T-helper 9 cell (primary cell): Measurements from ENCODE around the gene DOCK11.

ENCODE experiments used
- DNase-seq: peaks from one replicate; pipeline ENCODE4 v3.0.0-alpha.2; 2020

Gene DOCK11

DNA sequence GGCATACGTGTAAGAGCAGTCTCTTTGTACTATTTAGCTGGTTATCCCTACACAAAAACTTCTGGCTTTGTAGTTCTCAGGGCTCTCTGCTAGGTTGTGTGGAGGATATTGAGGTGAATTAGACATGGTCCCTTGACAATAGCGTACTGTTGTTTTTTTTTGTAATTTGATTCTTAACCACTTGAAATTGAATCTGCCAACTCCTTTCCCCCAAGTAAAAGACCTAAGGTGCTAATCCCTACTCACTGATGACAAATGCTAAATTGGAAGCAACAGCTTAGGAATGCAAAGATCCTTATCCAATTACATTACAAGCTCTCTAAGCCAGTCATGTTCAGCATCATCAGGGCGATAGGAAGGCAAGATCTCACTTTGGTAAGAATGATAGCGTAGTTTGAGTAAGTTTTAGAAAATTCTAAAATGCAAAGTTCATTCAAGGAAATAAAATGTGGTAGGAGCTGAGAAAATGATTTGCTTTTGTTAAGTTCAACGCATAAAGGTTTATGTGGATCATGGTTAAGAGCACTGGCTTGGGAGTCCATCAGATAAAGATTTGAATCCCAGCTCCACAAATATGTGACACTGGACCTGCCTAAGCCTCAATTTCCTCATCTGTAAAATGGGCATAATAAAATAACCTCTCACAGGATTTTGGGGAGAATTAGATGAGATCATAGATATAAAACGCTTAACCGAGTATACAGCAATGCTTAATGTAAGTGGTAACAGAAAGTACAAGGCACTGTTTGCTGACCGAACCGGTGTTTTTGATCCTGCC lies 39.3 kb downstream of the DOCK11 start:
- no peak for DNase-seq

DNA sequence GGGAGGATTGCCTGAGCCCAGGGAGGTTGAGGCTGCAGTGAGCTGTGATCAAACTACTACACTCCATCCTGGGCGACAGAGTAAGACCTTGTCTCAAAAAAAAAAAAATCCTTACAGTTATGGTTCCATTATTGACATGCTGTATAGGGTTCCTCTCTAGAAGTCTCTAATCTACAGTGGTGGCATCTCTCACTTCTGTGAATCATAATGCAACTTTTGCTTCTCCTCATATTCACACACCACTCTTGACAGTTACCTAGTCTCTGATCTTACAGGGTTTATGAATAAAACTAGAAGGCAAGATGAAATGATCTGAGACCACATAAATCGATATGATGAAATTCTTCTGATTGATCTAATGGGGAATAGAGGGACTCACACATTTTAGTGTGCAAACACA lies 40.6 kb downstream of the DOCK11 start:
- DNase-seq: no peak

DNA sequence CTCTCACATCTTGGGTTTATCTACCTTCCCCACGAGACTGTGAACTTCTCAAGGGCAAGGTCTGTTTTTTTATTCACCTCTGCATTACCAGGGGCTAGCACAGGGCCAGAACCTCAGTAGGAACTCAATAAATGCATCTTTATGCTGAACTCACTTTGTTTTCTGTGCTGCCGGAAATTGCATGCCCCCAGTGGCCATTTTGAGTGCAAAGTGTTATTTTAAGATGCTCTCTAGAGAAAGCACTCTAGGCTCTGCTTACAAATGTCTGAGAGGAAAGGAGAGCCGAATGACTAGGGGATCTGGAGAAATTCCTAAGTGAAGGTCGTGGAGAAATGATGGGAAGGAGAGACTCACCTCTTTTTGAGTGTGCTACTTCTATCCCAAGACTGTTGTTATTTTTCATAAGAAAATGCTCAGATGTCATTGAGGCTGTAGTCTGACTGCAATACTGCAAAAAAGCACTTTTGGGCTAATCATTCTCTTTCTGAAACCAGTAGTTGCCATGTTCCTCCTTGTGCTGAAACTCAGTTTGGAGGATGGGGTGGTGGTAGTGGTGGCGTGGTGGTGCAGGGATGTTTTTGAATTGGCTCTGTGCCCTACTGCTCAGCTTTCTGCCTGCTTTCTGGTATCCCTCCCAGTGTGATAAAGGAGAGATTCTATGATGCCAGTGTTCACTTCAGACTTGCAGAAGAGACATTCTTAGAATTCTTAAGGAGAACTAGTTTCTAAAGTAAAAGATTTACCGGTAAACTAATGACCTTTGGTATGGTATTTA lies 41.3 kb downstream of the DOCK11 start:
- peak; percentile 16 for DNase-seq

DNA sequence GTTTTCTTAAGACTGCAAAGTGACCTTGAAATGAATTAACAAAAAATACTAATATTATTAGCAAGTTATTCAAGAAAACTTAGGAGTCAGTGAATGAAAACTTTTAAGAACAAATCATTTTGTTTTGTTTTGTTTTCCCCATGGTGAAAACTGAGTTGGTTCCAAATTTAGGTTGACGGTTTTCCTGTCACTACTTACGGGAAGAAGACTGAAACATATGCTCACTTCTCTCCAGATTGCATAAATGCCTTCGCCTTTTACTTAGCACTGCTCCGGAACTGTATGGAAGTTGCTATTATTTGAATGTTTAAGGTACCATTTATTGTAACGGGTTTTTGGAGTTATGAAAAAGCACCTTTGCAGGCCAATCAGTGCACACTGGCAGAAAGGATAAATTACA lies 42.8 kb downstream of the DOCK11 start:
- DNase-seq: no peak

DNA sequence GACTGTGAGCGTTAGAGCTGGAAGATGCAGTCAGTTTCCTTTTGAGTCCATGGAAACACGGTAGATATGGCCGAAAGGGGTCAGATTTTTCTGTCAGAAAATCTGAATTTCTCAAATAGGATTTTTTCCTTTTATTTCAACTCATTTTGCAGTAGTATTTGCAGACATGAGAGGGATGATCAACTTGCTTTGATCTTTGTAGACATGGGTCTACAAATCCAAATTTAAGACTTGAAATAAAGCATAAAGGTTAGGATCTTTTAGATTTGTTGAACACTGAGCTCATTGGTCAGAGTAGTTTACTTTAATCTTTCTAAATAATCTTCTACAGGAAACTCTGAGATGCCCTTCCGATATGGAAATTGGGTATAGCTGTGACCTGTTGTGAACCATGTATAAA lies 44.7 kb downstream of the DOCK11 start:
- no peak for DNase-seq

DNA sequence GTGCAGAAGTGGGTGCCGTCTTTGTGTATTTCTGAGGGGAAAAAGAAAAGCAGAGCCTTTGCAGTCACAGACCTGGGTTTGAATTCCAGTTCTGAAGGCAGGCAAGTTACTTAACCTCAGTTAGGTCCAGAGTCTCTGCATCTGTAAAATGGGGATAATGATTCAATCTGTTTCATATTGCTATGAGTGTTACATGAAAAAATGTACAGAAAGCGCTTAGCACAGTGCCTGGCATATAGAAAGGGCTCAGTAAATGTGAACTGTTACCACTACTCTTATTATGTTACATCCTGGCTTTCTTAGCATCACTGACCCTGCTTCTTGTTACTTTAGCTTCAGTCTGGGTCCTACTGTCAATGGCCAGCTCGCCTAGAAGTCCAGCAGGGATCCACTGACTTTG lies 45.9 kb downstream of the DOCK11 start:
- DNase-seq: no peak

DNA sequence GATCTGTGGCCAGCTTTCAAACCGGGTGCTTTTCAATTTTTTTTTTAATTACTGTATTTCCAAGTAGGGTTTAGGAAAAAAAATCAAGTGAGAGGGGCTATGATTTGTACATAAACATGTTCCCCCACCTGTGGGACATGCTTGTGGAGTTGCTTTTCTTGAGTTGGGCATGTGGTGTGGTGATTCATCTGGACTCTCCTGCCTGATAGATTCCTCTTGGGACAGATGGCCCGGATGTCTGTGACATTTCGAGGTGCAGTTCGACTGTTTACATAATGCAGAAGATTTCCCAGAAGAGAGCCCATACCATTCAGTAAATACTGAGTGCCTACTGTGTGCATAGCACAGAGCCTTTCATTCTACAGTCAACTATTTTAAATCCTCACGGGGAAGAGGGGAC lies 49.9 kb downstream of the DOCK11 start:
- no peak for DNase-seq

DNA sequence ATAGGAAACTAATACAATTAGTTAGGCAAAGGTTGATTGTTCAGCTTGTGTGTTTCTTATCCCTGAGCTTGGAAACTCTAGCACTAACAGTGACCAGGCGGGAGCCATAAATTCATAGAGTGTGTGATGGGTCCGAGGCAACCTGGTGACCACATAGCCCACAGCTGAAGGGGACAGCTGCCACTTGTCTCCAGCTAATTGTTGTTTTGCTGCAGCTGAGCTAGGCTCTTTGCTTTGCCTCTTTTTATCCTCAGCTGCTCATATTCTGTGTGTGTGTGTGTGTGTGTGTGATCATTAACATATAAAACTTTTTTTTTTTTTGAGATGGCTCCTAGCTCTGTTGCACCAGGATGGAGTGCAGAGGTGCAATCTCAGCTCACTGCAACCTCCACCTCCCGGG lies 53.2 kb downstream of the DOCK11 start:
- DNase-seq: no peak

DNA sequence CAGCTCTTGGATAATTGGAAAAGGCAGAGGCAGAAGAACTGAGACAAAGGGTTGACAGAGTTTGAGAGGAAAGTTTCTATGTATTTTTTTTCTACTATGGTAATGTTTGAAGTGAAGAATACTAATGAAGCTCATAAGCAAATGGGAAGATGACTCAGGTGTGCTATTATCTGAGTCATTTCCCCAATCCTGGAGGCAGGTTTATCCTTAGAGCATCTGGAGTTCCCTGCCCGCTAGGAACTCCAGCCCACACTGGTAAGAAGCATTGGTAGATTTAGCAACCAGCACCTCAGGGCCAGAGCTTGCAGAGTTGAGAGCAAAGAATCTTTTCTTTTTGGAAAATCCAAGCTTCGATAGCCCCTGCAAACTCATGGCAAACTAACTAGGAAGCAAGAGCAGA lies 55.2 kb downstream of the DOCK11 start:
- no peak for DNase-seq

DNA sequence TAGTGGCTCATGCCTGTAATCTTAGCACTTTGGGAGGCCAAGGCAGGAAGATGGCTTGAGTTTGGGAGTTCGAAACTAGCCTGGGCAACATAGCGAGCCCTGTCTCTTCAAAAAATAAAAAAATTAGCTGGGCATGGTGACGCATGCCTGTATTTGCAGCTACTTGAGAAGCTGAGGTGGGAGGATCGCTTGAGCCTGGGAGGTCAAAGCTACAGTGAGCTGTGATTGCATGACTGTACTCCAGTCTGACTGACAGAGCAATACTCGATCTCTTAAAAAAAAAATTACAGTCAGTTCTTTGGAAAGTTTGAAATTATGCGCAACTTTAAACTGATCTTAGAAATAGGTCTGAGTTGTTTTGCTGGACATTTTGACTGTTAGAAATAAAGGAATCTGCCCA lies 55.8 kb downstream of the DOCK11 start:
- DNase-seq: no peak

DNA sequence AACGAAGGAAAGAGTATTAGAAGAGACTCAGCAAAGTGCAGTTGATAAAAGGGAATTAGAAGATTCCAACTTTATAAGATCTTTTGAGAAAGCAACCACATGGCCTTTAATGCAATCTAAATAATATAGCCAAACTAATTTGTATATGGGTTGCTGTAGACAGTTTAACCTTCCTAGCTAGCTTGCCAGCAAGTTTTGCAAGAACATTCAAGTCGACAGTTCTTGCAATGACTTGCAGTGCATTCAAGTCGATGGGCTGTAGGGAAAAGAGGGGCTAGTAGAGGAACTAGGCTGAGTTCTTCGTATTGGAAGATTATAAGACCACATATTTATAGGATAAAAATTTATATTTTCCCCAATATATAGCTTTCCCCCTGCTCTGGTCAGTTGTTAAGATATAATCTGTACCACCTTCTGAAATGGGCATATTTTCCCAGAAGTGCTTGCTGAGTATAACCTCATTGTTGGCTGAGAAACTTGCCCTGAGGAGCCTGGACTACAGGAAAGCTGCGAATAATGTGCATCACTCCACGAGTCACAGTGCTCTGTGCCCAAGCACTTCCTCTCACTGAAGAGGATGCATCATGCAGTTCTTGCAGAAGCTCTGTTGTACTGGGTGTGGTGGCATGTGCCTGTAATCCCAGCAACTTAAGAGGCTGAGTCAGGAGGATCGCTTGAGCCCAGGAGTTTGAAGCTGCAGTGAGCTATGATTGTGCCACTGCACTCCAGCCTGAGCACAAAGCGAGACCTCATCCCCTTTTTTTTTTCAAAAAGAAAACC lies 56.7 kb downstream of the DOCK11 start:
- DNase-seq: no peak

DNA sequence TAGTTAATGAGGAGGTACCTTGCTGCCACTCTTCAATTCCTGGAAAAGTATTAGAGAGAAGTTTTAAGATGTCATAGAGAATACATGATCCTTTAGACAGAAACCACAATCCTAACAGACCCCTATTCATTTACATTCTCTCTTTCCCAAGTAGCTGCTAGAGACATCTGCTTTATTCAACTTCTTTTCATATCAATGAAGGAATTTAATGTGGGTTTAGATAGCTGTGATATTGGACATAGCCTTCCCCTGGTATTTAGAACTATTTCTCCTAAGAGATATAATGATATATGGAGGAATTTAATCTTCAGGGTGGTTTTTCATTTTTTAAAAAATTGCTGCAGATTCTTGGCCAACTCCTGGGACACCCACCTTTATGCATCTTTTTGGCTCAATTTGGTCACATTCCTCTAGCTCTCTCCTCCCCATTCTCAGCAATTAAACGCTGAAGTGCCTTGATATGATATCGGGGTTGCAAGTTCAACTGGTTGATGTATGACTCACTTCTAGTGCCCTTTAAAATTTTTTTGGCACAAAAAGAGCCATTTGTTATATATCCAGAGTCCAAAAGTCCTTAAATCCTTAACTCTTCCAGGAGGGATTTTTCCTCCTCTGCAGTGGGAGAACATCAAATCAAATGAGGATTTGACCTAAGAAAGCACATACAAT lies 57.6 kb downstream of the DOCK11 start:
- DNase-seq: no peak

DNA sequence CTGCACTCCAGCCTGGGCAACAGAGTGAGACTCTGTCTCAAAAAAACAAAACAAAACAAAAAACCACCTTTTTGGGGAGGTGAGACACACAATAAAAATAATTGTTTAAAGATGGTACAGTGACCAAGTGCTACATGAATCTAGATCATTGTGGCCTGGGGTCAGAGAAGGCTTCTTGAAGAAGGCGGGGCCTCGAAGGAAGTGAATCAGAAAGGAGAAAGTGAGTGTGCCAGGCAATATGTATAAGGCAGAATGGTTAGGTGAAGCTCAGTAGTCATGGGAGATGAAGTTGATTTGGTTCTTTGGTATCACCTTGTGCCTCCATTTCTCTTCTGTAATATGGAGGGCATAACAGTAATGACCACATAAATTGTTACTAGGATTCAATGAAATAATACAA lies 58.9 kb downstream of the DOCK11 start:
- no peak for DNase-seq

DNA sequence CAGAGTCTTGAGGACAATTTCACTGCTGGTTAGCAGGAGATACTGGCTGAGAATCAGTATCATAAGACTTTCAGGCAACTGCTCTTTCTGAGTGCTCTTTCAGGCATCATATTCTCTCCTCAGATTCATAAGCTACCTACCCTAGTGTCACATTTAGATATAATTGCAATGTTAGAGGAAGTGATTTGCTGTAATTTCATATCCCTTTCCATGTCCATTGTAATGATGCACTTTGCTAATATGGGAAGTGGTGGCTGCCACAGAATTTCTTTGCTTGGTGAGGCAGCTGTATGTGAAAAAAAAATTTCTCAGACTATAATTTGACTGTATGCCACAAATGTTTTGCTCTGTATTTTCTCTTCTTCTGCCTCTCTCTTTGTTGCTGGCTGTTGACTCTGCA lies 63.3 kb downstream of the DOCK11 start:
- DNase-seq: no peak

DNA sequence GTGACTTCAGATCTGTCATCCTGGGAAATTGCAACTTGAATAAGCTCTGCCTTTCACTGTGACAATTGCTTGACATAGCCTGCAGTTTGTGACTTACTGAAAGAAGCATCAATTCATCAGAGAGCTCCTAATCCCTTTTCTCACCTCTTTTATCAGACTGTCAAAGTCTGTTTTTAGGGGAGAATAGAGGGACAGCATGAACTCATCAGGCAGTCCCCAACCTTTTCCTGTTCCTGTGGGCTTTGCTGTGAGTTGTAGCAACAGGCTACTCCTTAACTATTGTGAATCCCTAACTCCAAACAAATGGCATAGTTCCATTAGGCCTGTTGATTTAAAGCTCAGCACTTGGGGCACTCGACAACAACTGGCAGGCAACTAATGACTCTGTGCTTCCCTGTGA lies 64.9 kb downstream of the DOCK11 start:
- no peak for DNase-seq

DNA sequence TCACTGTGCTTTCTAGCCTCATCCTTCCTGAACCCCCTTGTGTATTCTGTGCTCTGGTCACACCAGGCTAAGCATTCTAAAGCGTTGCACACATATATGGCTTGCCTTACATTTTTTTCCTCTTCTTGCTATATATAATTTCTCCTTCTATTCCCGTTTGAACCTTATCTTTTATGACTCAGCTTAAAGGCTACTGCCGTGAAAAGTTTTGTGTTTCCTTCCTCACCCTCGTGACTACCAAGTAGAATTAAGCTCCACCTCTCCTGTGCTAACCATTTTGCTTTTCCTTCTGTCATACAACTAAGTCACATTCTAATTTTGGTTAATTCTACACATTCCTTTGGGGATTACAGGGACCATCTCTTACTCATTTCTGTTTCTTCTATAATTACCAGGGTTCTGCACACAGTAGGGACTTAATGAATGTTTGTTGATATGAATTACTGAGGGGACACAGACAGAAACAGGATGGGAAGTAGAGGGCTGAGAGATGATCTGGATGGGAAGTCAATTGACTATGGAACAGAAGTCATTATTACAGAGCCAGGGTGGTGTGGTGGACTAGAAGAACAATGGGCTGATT lies 67.1 kb downstream of the DOCK11 start:
- DNase-seq: no peak

DNA sequence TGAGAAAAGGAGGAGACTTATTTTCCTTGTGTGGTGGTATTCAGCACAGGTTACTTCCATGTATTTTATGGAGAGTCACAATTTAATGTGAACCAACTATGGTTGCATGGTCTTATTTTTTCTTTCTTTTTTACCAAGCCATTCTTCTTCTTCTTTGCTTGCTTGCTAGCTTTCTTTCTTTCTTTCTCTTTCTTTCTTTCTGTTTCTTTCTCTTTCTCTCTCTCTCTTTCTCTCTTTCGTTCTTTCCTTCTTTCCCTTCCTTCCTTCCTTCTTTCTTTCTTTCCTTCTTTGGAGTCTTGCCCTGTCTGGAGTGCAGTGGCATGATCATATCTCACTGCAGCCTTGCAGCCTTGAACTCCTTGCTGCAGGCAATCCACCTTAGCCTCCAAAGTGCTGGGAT lies 68.9 kb downstream of the DOCK11 start:
- DNase-seq: no peak

DNA sequence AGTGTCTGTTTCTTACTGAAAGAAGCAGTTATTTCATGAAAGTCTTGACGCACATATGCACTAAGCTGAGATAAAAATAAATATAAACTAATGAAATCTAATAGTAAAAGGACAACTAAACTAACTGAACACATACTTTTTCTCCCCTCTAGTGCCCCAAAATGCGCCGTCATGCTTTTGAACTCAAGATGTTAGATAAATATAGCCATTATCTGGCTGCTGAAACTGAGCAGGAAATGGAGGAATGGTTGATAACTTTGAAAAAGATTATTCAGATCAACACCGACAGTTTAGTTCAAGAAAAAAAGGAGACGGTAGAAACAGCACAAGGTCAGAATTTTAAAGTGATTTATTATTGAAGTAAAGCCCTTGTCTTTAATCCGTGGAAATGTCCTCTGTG lies 70.2 kb downstream of the DOCK11 start:
- no peak for DNase-seq

DNA sequence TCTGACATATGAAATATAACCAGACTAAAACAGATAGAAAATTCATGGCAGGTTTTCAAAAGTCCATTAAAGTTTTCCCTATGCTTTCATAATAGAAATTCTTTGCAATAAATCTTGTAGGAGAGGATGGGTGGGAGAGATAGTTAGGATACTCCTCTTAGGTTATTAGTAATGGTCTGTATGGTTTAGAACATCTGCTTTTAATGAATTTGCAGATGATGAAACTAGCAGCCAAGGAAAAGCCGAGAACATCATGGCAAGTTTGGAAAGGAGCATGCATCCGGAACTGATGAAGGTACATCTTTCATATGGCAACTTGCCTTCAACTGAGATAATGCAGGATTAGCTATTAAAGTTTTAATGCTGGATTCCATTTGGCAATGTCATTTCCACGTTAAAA lies 70.7 kb downstream of the DOCK11 start:
- DNase-seq: no peak

DNA sequence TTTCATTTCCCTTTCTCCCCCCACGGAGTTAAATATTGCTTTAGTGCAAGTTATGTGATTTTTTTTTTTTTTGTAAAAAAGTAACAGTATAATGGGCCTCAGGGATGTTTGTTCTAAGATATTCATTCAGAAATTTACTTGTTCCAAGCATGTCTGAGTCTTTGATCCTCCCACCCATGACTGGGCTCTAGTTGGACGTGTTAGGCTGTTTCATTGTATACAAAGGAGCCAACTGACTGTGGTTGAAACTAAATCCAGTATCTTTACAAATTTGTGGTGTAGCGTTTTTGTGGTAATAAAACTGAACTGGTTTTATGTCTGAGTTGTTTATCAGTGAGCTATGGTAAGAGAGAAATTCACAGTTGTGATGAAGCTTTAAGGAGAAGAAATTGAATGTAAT lies 74.1 kb downstream of the DOCK11 start:
- no peak for DNase-seq

DNA sequence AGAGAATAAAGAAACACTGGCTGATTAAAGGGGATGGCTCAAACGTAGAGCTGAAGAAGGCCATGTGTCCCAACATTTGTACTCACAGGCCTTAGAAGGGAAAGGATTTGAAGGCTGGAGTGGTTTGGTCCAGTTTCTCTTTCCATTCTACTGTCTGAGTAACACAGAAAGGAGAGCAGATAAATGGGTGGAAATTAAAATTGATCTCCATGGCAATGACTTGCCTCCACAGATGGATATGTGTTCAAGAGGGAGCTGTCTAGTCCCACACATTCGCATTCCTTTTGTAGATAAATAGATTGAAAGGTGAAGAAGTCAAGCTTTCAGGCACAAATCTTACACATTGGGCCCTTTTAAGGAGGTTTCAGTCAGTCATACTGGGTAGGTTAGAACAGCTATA lies 74.6 kb downstream of the DOCK11 start:
- DNase-seq: no peak

DNA sequence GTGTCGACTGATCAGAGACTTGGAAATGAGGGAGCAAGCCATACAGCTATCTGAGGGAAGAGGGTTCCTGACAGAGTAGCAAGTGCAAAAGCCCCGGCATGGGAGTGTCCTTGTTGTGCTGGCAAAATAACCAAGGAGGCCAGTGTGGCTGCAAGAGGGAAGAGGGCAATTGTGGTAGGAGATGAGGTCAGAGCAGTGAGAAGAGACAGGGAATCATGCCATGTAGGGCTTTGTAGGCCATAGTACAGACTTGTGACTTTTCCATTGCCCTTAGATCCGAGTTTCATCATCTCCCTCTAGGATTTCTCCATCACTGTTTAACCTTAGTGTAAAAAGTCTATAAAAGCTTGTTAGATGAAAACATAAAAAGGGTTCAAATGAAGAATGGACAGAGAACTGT lies 76.2 kb downstream of the DOCK11 start:
- DNase-seq: no peak

DNA sequence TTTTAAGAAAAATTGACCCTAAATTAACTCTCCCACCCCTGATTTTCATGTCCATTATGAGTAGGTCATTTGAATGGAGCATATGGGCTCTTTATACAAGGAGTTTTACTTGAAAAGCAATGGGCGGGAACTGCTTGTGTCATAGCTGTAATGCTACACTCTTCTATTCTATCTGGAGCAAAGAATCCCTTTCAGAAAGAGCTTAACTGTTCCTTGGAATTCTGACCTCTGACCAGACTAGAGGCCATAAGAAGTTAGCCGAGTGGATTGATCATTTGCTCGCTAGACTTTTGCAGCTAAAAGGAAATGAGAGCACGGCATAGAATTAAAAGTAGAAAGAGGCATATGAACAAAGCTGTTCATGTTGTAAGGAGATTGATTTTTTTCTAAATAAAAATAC lies 79.1 kb downstream of the DOCK11 start:
- DNase-seq: no peak
